Dedifferentiated amniotic fluid mesenchymal stem cell (primary cell): ENCODE results near the gene GPR65.

Experiments
- DNase-seq: peaks from one replicate; pipeline ENCODE4 v3.0.0-alpha.2; 2016; ENCODE audit errors: extremely low spot score

The GPR65 gene

GRCh38 chr14:88039197-88039596 is 34.3 kb downstream of the GPR65 start:
- DNase-seq: no peak

- no peak for DNase-seq
Observed at GRCh38 chr14:88040146-88040545, 35.2 kb downstream of the GPR65 start.

GRCh38 chr14:88043529-88044443 is 38.9 kb downstream of the GPR65 start:
- no peak for DNase-seq

- DNase-seq: no peak
Observed at GRCh38 chr14:88044444-88044758, 39.5 kb downstream of the GPR65 start.

- no peak for DNase-seq
Observed at GRCh38 chr14:88044776-88045446, 40.0 kb downstream of the GPR65 start.

- no peak for DNase-seq
Observed at GRCh38 chr14:88045705-88046104, 40.8 kb downstream of the GPR65 start.

GRCh38 chr14:88048351-88048750 is 43.4 kb downstream of the GPR65 start:
- no peak for DNase-seq

- no peak for DNase-seq
Observed at GRCh38 chr14:88049266-88049665, 44.3 kb downstream of the GPR65 start.

GRCh38 chr14:88049936-88050335 is 45.0 kb downstream of the GPR65 start:
- no peak for DNase-seq

- DNase-seq: no peak
Observed at GRCh38 chr14:88060576-88060975, 55.6 kb downstream of the GPR65 start.

GRCh38 chr14:88063811-88064210 is 58.9 kb downstream of the GPR65 start:
- no peak for DNase-seq
